ENCODE measurements around the gene TLR9.

TLR9 gene

GRCh38 chr3:52218454-52218853 lies 7.0 kb downstream of the TLR9 start:
- DNase-seq (ENCODE audit: low read depth in 2 of 2, low spot score in 1 of 2), result no peak

- no peak for DNase-seq (ENCODE audit: low read depth in 2 of 2, low spot score in 1 of 2)
Observed at GRCh38 chr3:52218026-52218425, 7.4 kb downstream of the TLR9 start.

- DNase-seq (ENCODE audit: low read depth in 2 of 2, low spot score in 1 of 2), result no peak
Observed at GRCh38 chr3:52217409-52217805, 8.0 kb downstream of the TLR9 start.

GRCh38 chr3:52216585-52217408 lies 8.6 kb downstream of the TLR9 start:
- DNase-seq (ENCODE audit: low read depth in 2 of 2, low spot score in 1 of 2), result peak in 1 of 2 donors; percentile 57

- DNase-seq (ENCODE audit: low read depth in 2 of 2, low spot score in 1 of 2), result no peak
Observed at GRCh38 chr3:52215351-52215750, 10.1 kb downstream of the TLR9 start.

GRCh38 chr3:52213901-52214300 lies 11.5 kb downstream of the TLR9 start:
- no peak for DNase-seq (ENCODE audit: low read depth in 2 of 2, low spot score in 1 of 2)

GRCh38 chr3:52213005-52213404 lies 12.4 kb downstream of the TLR9 start:
- no peak for DNase-seq (ENCODE audit: low read depth in 2 of 2, low spot score in 1 of 2)

GRCh38 chr3:52211268-52211891 lies 14.1 kb downstream of the TLR9 start:
- DNase-seq (ENCODE audit: low read depth in 2 of 2, low spot score in 1 of 2), result no peak

- no peak for DNase-seq (ENCODE audit: low read depth in 2 of 2, low spot score in 1 of 2)
Observed at GRCh38 chr3:52210550-52211046, 14.8 kb downstream of the TLR9 start.

- DNase-seq (ENCODE audit: low read depth in 2 of 2, low spot score in 1 of 2), result no peak
Observed at GRCh38 chr3:52210037-52210436, 15.4 kb downstream of the TLR9 start.

GRCh38 chr3:52208556-52208955 lies 16.9 kb downstream of the TLR9 start:
- DNase-seq (ENCODE audit: low read depth in 2 of 2, low spot score in 1 of 2), result no peak

GRCh38 chr3:52205727-52206372 lies 19.6 kb downstream of the TLR9 start:
- DNase-seq (ENCODE audit: low read depth in 2 of 2, low spot score in 1 of 2), result no peak

- DNase-seq (ENCODE audit: low read depth in 2 of 2, low spot score in 1 of 2), result no peak
Observed at GRCh38 chr3:52204337-52205073, 20.9 kb downstream of the TLR9 start.

- no peak for DNase-seq (ENCODE audit: low read depth in 2 of 2, low spot score in 1 of 2)
Observed at GRCh38 chr3:52203701-52204100, 21.7 kb downstream of the TLR9 start.

- DNase-seq (ENCODE audit: low read depth in 2 of 2, low spot score in 1 of 2), result no peak
Observed at GRCh38 chr3:52202384-52203077, 22.9 kb downstream of the TLR9 start.

- DNase-seq (ENCODE audit: low read depth in 2 of 2, low spot score in 1 of 2), result no peak
Observed at GRCh38 chr3:52200981-52201679, 24.3 kb downstream of the TLR9 start.

GRCh38 chr3:52198643-52199608 lies 26.5 kb downstream of the TLR9 start:
- DNase-seq (ENCODE audit: low read depth in 2 of 2, low spot score in 1 of 2), result no peak

- DNase-seq (ENCODE audit: low read depth in 2 of 2, low spot score in 1 of 2), result peak; percentile 87 to 90
Observed at GRCh38 chr3:52197842-52198625, 27.4 kb downstream of the TLR9 start, which contains the start of gene ALAS1. Gene ALAS1, plus strand, starts transcription at chr3:52198160. Its CDS starts 1,082 bp downstream, at chr3:52199242.
